ENCODE results near the gene KCNJ10.

GRCh38 chr1:159986093-159986492 lies 83.9 kb downstream of the KCNJ10 start:
- TF ChIP-seq CTCF (IDR thresholded peaks at IDR 0.05; ENCODE audit: extremely low read depth in 1 of 2, insufficient read depth in 1 of 2, low read depth in 1 of 2, low read length in 2 of 2) = no peak
- no peak for TF ChIP-seq EZH2 (IDR thresholded peaks at IDR 0.05; ENCODE audit: borderline replicate concordance, low read depth, low read length, severe bottlenecking)

Data from endothelial cell of umbilical vein (primary cell).